Epithelial cell of proximal tubule (primary cell): ENCODE data around the gene POU2AF1. TPM values are rescaled to one million over a fixed set of nuclear protein-coding genes. Genes with fewer than 3 reads are reported as not detected.

Source experiments
- DNase-seq: peaks from one replicate; pipeline ENCODE4 v3.0.0-alpha.2; 2011; ENCODE audit warnings: low read depth
- H3K4me3 ChIP-seq: 2 replicates; pipeline ENCODE4 v1.5.1; 2011; ENCODE audit warnings: low read depth, mild to moderate bottlenecking, low read length
- total RNA-seq: library from RNA; depleted of rRNA; stranded (reverse); fragments of >200 nt; gene quantifications from 2 replicates; pipeline ENCODE4 v1.2.3, GENCODE V29; 2015
- TF ChIP-seq, protein P1 (sequence below): conservative IDR thresholded peaks from 2 replicates; pipeline ENCODE4 v1.5.1; 2012; ENCODE audit warnings: low read depth, mild to moderate bottlenecking, low read length

Gene POU2AF1
- total RNA-seq, 1 donor from 2014 or later, result not detected

DNA sequence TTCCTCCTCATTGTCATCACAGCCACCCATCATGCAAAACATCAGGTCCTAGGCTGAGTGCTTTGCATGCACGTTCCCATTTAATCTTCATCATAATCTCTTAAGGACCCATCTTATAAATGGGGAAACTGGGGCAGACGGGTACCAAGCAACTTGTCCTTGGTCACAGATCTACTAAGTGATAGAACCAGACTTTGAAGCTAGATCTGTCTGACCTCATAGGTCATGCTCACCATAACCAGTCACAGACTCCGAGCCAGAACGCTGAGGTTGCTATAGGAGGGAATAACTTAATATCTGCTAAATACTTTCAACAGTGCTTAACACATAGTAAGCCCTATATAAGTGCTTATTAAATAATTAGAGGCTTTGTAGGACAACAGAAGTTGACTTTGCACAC is 43.0 kb downstream of the POU2AF1 start:
- TF ChIP-seq, protein P1, sequence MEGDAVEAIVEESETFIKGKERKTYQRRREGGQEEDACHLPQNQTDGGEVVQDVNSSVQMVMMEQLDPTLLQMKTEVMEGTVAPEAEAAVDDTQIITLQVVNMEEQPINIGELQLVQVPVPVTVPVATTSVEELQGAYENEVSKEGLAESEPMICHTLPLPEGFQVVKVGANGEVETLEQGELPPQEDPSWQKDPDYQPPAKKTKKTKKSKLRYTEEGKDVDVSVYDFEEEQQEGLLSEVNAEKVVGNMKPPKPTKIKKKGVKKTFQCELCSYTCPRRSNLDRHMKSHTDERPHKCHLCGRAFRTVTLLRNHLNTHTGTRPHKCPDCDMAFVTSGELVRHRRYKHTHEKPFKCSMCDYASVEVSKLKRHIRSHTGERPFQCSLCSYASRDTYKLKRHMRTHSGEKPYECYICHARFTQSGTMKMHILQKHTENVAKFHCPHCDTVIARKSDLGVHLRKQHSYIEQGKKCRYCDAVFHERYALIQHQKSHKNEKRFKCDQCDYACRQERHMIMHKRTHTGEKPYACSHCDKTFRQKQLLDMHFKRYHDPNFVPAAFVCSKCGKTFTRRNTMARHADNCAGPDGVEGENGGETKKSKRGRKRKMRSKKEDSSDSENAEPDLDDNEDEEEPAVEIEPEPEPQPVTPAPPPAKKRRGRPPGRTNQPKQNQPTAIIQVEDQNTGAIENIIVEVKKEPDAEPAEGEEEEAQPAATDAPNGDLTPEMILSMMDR, result no peak
- no peak for DNase-seq

DNA sequence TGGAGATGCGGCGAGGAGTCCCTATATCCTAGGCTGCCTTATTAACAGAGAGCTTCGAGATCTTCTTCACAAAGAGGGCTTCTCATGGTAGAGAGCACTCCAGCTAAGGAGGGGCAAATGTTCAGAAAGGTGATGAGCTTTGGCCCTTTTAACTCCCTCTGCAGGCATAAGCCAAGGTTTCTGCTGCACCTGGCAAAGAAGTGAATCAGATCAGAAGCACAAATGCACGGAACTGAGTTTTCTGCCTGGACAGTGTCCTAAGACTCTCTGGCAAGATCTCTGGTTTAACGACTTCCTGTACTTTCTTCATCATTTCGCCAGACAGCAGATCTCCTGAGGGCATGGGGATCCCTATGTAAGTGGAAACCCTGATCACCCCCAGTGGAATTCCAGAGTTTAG is 43.5 kb downstream of the POU2AF1 start:
- DNase-seq, result no peak
- TF ChIP-seq, protein P1, result no peak
- no peak overlapping the region for H3K4me3 ChIP-seq

More for the DNA sequence above, 43.0 kb downstream of the POU2AF1 start:
- no peak overlapping the region for H3K4me3 ChIP-seq

DNA sequence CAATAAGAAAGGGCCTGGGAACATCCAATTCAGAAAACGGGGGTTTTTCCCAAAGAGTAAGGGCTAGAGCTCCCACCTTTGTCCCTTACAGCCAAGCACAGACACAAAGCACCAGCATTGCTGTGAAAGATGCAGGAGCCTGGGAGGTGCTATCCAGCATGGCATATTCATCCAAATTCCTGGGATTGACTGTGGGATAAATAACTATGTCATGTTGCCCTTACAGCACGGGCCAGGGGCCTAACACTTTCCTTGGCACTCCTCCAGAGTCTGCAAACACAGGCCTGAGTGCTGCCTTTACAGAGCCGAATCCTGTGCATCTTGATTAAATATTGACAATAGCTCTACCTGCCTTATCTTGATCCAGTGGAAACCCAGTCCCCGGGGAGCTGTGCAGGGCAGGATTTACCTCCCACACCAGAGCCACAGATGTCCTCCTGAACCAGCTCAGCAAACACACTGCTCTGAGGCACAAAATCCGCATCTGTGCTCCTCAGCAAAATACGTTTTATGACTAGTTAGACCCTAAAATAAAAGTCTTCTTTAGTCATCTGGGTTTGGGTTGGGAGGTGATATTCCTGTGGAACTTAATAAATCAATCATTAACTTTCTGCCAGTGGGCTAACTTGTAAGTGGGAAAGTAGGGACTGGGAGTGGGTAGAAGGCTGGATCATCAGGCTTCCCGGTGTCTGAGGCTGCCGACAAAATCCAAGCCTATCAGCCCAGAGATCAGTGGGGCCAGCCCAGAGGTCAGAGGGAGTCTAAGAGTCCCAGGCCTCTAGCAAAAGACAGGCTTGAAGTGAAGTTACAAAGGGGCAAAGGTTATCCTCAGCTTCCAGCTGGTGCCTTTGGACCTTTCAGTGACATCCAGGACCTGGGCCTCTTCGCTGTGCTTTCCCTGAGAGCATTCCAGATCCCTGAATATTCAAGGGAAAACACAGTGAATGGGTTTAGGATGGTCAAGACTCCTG is 44.3 kb downstream of the POU2AF1 start:
- no peak for DNase-seq
- H3K4me3 ChIP-seq, result no peak overlapping the region
- TF ChIP-seq, protein P1, result no peak

DNA sequence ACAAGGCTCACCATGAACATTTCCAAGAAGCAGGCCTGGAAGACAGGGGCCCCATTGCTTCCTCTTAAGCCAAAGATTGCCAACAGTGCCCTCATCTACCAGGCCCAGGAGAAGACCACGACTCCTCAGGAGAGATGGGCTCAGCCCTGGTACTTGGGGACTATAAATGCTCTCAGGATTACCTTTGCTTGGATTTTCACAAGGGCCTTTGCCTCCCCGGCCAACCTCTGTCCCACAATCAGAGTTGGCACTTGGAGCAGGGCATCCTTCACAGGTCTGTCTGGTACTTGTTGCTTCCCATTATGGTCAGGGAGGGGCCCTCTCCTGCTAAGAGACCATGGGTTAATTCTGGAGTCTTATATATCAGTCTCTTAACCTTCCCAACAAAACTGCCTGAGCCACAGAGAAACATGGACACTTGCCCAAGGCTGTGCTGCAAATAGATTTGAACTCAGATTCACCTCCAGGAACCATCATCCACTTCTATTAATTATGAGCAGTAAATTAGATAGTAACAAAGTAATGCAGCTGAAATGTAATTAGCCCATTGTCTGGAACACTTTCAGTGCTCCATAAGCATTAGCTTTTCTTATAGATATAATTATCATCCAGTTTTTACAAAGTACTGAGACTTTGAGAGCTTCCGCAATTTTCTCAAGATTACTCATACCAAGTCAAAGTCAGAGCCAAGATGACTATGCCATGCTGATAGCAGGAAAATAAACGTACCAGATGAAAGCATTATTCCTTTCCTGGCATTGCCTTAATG is 47.2 kb downstream of the POU2AF1 start:
- DNase-seq, result no peak
- H3K4me3 ChIP-seq, result no peak overlapping the region
- TF ChIP-seq, protein P1, result no peak

DNA sequence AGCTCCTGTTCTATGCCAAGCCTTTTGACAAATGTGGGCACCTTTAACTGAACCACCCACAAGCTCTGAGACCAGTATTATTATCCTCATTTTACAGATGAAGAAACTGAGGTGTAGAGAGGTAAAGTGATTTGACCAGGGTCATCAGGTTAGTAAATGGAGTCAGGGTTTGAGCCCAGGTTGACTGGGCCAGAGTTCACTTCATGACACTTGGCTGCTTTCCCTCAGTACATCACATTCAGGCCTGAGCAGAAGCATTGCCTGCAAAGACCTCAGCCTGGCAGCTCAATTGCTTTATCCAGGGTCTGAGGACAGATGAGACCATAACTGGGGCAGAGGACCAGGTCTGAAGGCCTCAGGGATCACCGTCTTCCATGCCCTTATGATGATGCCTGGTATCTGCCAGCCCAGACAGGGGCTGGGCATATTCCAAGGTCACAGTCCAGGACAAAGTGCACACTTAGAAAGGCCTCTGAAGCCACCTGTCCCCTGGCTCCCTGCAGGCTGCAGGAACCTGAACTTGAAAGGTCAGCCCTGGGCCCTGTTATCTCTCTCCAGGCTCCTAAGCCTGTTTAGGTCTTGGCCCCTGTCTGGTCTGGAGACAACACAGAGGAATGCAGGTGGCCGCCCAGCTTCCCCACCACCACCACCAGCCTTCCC is 48.7 kb downstream of the POU2AF1 start:
- H3K4me3 ChIP-seq, result no peak overlapping the region
- TF ChIP-seq, protein P1, result no peak
- no peak for DNase-seq

DNA sequence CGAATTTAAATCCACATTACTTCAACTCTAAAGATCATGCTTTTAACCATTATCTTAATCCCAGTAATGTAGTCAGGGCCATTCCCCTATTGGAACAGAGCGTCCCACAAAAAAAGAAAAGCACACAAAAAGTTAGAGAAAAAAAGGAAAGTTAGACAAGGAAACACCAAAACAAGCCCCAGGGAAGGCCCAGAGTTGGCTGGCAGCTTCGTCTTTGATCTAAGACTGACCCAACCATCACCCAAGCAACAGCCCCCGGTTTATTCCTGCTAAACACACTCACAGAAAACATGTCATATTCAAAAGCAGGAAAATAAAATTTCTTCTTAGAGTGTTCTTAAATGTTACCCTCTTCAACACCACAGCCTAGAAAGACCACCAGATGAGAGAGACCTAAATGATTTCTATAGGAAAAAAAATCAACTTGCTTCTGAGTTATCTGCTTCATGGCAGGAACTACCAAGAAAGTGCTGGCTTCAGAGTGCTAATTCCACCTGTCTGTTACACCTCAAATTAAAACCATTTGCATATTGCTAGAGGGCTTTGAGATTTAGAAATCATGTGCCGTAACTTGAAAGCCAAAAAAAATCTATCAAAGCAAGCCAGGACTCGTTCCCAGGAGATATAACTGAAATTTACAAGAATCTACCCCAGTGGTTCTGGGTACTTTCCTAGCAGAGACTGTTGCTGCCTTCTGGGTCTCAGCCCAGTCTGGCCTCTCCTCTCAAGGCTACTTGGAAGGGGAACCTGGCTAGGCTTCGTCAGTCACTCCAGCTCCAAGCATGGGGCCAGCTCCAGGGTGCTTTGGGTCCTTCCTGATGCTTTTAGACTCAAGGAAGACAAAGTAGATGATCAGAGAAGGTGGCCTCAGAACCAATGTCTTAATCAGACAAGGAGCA is 49.5 kb downstream of the POU2AF1 start:
- no peak overlapping the region for H3K4me3 ChIP-seq
- TF ChIP-seq, protein P1, result no peak
- no peak for DNase-seq
